WERI-Rb-1 (cell line): ENCODE measurements around the gene TMEM234.

ENCODE experiments used
- DNase-seq: peaks from one replicate; pipeline ENCODE4 v3.0.0-alpha.2; 2020
- H3K27ac ChIP-seq: fragments of 250-450 bp; sonication (Bioruptor Pico); 2 replicates; pipeline ENCODE4 v1.5.1; 2020; ENCODE audit warnings: mild to moderate bottlenecking, moderate library complexity
- H3K27me3 ChIP-seq: fragments of 250-450 bp; sonication (Bioruptor Pico); 2 replicates; pipeline ENCODE4 v1.5.1; 2021; ENCODE audit warnings: mild to moderate bottlenecking, low read depth, moderate library complexity; ENCODE audit not compliant: insufficient read depth, severe bottlenecking
- H3K36me3 ChIP-seq: fragments of 250-450 bp; sonication (Bioruptor Pico); 2 replicates; pipeline ENCODE4 v1.5.1; 2020; ENCODE audit warnings: mild to moderate bottlenecking, moderate library complexity
- H3K4me3 ChIP-seq: 2 replicates; pipeline ENCODE4 v1.5.1; 2011; ENCODE audit warnings: low read depth, mild to moderate bottlenecking, control low read depth, low read length
- H3K9me3 ChIP-seq: fragments of 250-450 bp; sonication (Bioruptor Pico); 2 replicates; pipeline ENCODE4 v1.5.1; 2021; ENCODE audit warnings: mild to moderate bottlenecking, moderate library complexity; ENCODE audit not compliant: severe bottlenecking
- TF ChIP-seq, protein P1 (sequence below): IDR thresholded peaks from 2 replicates; pipeline ENCODE4 v1.5.1; 2011; ENCODE audit warnings: low read depth, mild to moderate bottlenecking, control low read depth, inconsistent platforms, low read length

The TMEM234 gene

DNA sequence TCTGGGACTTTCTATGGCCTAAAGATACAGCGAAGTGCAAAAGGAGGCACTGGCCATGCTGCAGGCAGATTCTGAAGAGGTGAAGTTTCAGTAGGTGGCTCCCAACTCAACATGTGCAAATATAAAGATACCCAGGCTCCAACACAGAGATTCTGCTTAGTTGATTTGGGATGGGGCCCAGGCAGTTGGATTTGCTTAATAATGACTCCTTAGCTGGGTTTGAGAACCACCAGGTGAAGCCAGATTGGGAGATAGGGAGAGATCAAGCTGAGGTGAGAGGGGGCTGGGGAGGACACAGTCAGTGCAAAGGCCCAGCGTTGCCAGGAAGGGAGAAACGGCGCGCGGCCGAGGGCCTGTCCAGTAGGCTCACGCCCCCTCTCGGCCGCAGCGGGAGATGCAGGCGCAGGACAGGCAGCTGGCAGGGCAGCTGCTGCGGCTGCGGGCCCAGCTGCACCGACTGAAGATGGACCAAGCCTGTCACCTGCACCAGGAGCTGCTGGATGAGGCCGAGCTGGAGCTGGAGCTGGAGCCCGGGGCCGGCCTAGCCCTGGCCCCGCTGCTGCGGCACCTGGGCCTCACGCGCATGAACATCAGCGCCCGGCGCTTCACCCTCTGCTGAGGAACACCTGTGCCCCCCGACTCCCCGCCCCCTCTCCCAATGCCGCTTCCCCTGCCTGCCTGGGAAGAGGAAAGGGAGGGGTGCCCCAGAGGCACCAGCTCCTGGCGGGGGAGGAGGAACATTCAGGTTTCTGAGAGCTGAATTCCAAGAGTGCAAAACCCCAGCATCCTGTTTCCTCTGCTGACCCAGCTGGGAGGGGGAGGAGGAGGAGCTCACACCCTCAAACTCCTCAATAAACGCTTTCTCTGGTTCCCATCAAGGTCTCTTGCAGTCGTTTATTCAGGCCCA, 26.1 kb upstream of the TMEM234 start:
- Histone ChIP-seq H3K9me3 (no peaks in the 10 kb centered on the region), H3K27ac (no peak overlapping the region), H3K4me3 (no peak overlapping the region), H3K36me3 (no peaks in the 10 kb centered on the region), H3K27me3 (no peaks in the 10 kb centered on the region)
- DNase-seq: peak; percentile 75
- TF ChIP-seq, protein P1, sequence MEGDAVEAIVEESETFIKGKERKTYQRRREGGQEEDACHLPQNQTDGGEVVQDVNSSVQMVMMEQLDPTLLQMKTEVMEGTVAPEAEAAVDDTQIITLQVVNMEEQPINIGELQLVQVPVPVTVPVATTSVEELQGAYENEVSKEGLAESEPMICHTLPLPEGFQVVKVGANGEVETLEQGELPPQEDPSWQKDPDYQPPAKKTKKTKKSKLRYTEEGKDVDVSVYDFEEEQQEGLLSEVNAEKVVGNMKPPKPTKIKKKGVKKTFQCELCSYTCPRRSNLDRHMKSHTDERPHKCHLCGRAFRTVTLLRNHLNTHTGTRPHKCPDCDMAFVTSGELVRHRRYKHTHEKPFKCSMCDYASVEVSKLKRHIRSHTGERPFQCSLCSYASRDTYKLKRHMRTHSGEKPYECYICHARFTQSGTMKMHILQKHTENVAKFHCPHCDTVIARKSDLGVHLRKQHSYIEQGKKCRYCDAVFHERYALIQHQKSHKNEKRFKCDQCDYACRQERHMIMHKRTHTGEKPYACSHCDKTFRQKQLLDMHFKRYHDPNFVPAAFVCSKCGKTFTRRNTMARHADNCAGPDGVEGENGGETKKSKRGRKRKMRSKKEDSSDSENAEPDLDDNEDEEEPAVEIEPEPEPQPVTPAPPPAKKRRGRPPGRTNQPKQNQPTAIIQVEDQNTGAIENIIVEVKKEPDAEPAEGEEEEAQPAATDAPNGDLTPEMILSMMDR: peak; percentile 87

DNA sequence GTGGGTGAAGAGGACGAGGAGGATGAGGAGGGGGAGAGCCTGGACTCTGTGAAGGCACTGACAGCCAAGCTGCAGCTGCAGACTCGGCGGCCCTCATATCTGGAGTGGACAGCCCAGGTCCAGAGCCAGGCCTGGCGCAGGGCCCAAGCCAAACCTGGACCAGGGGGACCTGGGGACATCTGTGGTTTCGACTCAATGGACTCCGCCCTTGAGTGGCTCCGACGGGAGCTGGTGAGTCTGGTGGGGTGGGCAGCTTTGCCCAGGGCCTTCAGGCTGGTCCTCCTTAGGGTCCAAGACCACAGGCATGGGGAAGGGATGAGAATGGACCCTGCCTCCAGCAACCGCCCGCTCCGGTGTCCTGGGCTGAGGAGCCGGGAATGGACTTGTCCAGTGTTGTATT, 25.3 kb upstream of the TMEM234 start:
- H3K9me3 ChIP-seq: no peaks in the 10 kb centered on the region
- TF ChIP-seq, protein P1: no peak
- no peaks in the 10 kb centered on the region for H3K36me3 ChIP-seq
- no peaks in the 10 kb centered on the region for H3K27me3 ChIP-seq
- no peak overlapping the region for H3K27ac ChIP-seq
- H3K4me3 ChIP-seq: no peak overlapping the region
- no peak for DNase-seq

DNA sequence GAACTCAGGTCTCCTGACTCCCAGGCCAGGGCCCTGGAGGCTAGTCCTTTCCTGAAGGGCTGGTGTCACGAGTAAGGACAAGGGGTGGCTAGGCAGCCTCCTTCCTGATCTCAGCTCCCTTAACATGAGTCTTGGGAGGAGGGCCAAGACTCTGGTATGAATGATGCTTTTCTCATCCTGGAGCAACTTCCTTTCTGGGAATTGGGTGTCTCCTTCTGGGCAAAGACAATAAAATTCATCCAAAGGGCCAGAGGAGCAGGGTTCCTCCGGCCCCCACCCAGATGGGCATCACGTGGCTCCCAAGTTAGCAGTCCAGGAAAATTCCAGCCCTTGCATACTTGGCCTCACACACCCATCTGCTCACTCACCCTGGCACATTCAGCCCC, 24.7 kb upstream of the TMEM234 start, which contains the start of gene FAM167B:
Gene FAM167B (plus strand): TSS at position 335 of the 386 bp plus-strand sequence. CDS start 200 bp downstream, outside the sequence.
- no peak for DNase-seq
- Histone ChIP-seq H3K27ac (no peak within 1 kb of the TSS), H3K4me3 (no peak within 1 kb of the TSS)

DNA sequence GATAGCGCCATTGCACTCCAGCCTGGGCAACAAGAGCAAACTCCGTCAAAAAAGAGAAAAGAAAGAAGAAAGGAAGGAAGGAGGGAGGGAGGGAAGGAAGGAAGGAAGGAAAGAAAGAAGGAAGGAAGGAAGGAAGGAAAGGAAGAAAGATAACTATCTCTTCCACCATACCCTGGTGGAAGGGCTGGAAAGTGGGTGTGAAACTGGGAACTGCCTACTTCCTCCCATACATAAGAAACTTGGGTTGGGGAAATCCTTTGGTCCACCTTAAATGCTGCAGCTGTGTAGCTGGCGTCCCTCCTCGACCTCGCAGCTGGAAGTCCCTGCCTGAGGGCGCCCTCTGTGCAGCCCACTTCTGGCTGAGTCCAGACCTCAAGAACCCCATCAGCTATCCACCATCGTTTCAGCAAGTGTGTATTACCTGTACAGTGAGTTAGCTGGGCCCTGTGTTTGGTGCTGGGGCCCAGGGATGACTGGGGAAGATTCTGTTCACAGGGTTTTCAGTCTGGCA, 20.2 kb upstream of the TMEM234 start:
- TF ChIP-seq, protein P1: no peak
- Histone ChIP-seq H3K27ac (no peak overlapping the region), H3K4me3 (no peak overlapping the region), H3K36me3 (no peaks in the 10 kb centered on the region), H3K27me3 (no peaks in the 10 kb centered on the region), H3K9me3 (no peaks in the 10 kb centered on the region)
- no peak for DNase-seq

More for the DNA sequence above, 24.7 kb upstream of the TMEM234 start, which contains the start of gene FAM167B:
- Histone ChIP-seq H3K9me3 (no peaks in the 10 kb centered on the region), H3K36me3 (no peaks in the 10 kb centered on the region), H3K27me3 (no peaks in the 10 kb centered on the region)
- TF ChIP-seq, protein P1: no peak

GRCh38 chr1:32241001-32241763, 19.0 kb upstream of the TMEM234 start:
- Histone ChIP-seq H3K4me3 (no peak overlapping the region), H3K27ac (no peak overlapping the region), H3K27me3 (no peaks in the 10 kb centered on the region), H3K9me3 (no peaks in the 10 kb centered on the region), H3K36me3 (no peaks in the 10 kb centered on the region)
- TF ChIP-seq, protein P1: no peak
- DNase-seq: peak; percentile 30
